Right lobe of liver (tissue), 6 donors: ENCODE data around the gene PARL. TPM values are rescaled to one million over a fixed set of nuclear protein-coding genes. Genes with fewer than 3 reads are reported as not detected.
A peak's percentile ranks its signal among the peaks of the same experiment; 100 is the strongest.

ENCODE experiments used
- ATAC-seq, 4 donors: fragments of 200-7000 bp; cut with Tn5 transposase; one replicate each; pipeline ENCODE4 v1.9.1; 2020; ENCODE audit warnings: mild to moderate bottlenecking in 4 of 4, moderate library complexity in 4 of 4
- DNase-seq, 3 donors: peaks; one replicate each; pipeline ENCODE4 v3.0.0-alpha.2; 2020
- H3K27ac ChIP-seq, 3 donors: fragments of 200-600 bp; one replicate each; pipeline ENCODE4 v1.8.0; 2022
- H3K27me3 ChIP-seq, 2 donors: fragments of 200-600 bp; one replicate each; pipeline ENCODE4 v1.8.0; 2022
- H3K36me3 ChIP-seq, 4 donors: fragments of 200-600 bp; sonication (generic) in 1 of 4; one replicate each; pipeline versions ENCODE4 v1.5.1 to v1.8.0; 2017 to 2022; ENCODE audit warnings: control low read depth in 1 of 4
- H3K4me1 ChIP-seq, 4 donors: fragments of 200-600 bp; sonication (generic) in 1 of 4; one replicate each; pipeline versions ENCODE4 v1.5.1 to v1.8.0; 2017 to 2022; ENCODE audit warnings: control low read depth in 1 of 4
- H3K4me3 ChIP-seq, 3 donors: fragments of 200-600 bp; one replicate each; pipeline ENCODE4 v1.8.0; 2022
- H3K9me3 ChIP-seq, 4 donors: fragments of 200-600 bp; sonication (generic) in 1 of 4; one replicate each; pipeline versions ENCODE4 v1.5.1 to v1.8.0; 2017 to 2022; ENCODE audit warnings: control low read depth in 1 of 4
- CTCF ChIP-seq, 4 donors: fragments of 200-600 bp in 3 of 4; fragments of 450-650 bp in 1 of 4; IDR thresholded peaks; one replicate each; pipeline versions ENCODE4 v1.5.1 to v1.8.0; 2016 to 2022; ENCODE audit warnings: antibody characterized with exemption in 4 of 4, mild to moderate bottlenecking in 2 of 4
- POLR2A ChIP-seq: fragments of 450-650 bp; IDR thresholded peaks from one replicate; pipeline ENCODE4 v1.6.1; 2017; ENCODE audit warnings: antibody characterized with exemption, mild to moderate bottlenecking
- WGBS: methylation state at CpG from one replicate; pipeline ENCODE4 v1.1.6; 2018; ENCODE audit warnings: low coverage, low lambda C conversion rate; ENCODE audit not compliant: insufficient coverage; ENCODE audit errors: missing lambda C conversion rate; 5-methylcytosine and 5-hydroxymethylcytosine counted together
- intact Hi-C, 2 donors: fragments of 100-400 bp; cut with DNase I; formaldehyde crosslinking; loops; one replicate each; pipeline versions ENCODE4 v1.11.2 to v1.14.1; 2022
- total RNA-seq, 6 experiments: library from RNA; depleted of rRNA in 2 of 6; stranded (reverse); fragments of >200 nt in 2 of 6; fragmentation: NEBNext Ultra II Directional in 3 of 6; extraction: Animal tissue kit (Norgen Biotek cat#: 25700) in 3 of 6; gene quantifications; one replicate each; pipeline versions ENCODE4 v1.1.0 to v1.2.4, GENCODE V29; 2016 to 2023
- donor health status: DM: no; HTN: yes; CAD: no.
- donor health status: DM: no; HTN: no; CAD: no.
- donor health status: DM: no; HTN: no; CAD: no.
- donor health status: DM: no; HTN: yes; CAD: no.
- donor health status: DM: no; HTN: yes; CAD: no.

Gene PARL
- total RNA-seq, 6 experiments from 2014 or later = 23.7 to 29.0 (median 26.2) TPM

DNA sequence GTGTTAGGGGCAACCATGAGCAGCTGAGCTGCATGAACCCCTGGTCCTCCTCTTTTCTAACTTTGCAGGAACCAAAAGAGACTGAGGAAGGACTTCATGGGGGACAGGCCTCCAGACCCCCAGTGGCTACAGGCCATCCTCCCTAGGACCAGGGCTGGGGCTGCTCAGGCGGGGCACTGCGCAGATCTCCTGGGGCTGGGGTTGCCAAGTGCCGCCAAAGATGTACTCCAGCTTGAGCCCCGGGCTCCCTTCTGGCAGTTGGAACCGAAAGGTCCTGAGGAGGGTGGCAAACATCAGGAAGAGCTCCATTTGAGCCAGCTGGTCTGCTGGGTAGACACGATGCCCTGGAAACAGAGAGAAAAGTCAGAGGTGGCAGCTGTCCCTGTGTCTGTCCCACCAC, 11.1 kb upstream of the PARL start:
- H3K27ac ChIP-seq = no peak overlapping the region
- H3K4me3 ChIP-seq = no peak overlapping the region
- intact Hi-C loops = loop anchor here (5.0 to 10.0 kb wide), 3 partner anchors 122 to 399 kb away; partner anchors contain the start of genes ABCC5 (in 2 of the 2) and PSMD2 (in 1 of the 2)
- no peaks in the 10 kb centered on the region for H3K36me3 ChIP-seq
- no CpG with 5 or more reads among the region's 6 CpGs for WGBS
- peaks cover 0 to 5% (median 0%) of the 10 kb centered on the region in 4 donors for H3K4me1 ChIP-seq
- no peak for DNase-seq
- TF ChIP-seq CTCF (IDR thresholded peaks at IDR 0.05) (no peak), POLR2A (no peak)
- no peaks in the 10 kb centered on the region for H3K27me3 ChIP-seq
- ATAC-seq = no peak
- no peaks in the 10 kb centered on the region for H3K9me3 ChIP-seq

- Histone ChIP-seq H3K4me3 (no peak overlapping the region), H3K4me1 (peaks cover 0 to 5% (median 0%) of the 10 kb centered on the region in 4 donors), H3K27ac (no peak overlapping the region), H3K27me3 (no peaks in the 10 kb centered on the region), H3K36me3 (no peaks in the 10 kb centered on the region), H3K9me3 (no peaks in the 10 kb centered on the region)
- 14% methylated on average over 5 of the region's 5 CpGs for WGBS
- ATAC-seq = peak; percentile 89 to 91 (median 90)
- intact Hi-C loops = loop anchor here (5.0 to 10.0 kb wide), 3 partner anchors 122 to 400 kb away; partner anchors contain the start of genes ABCC5 (in 2 of the 2) and PSMD2 (in 1 of the 2)
- no peak for DNase-seq
- no peak for TF ChIP-seq POLR2A
- TF ChIP-seq CTCF (IDR thresholded peaks at IDR 0.05) = peak; percentile 65 to 81 (median 74)
These were observed 10.6 kb upstream of the PARL start for GRCh38 chr3:183895296-183895695.

DNA sequence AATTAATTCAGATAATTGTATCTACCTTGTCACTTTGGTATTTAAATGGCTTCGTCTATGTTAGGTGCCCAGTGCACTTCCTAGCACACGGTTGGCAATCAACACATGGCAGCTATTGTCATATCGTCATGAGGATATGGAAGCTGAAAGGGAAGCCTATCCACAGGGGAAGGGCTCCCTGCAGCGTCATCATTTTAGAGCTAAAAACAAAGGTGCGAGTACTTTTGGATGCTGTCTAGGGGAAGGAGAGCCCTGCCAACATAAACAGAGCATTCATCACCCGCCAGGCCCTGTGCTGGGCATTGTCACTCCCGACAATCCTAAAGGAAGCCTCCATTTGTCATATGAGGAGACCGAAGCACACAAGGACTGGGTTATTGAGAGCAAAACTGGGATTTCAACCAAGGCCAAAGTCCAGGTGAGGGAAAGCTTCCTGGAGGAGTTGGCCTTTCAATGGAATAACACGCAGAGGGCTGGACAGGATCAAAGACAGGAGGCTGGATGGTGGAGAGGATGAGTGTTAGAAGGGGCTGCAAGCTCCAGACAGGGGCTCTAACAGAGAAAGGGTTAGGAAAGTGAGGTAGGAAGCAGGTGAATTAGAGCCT, 8.0 kb upstream of the PARL start:
- H3K36me3 ChIP-seq = no peaks in the 10 kb centered on the region
- no peaks in the 10 kb centered on the region for H3K27me3 ChIP-seq
- no peak overlapping the region for H3K27ac ChIP-seq
- intact Hi-C loops = loop anchor here (10.0 kb wide), 2 partner anchors 392 to 402 kb away; partner anchors contain the start of gene PSMD2 (in 1 of the 2)
- no peak for DNase-seq
- peaks cover 0 to 5% (median 0%) of the 10 kb centered on the region in 4 donors for H3K4me1 ChIP-seq
- WGBS = 49% methylated on average over 7 of the region's 9 CpGs
- H3K4me3 ChIP-seq = no peak overlapping the region
- peak; percentile 32 to 65 (median 61) for ATAC-seq
- no peaks in the 10 kb centered on the region for H3K9me3 ChIP-seq
- TF ChIP-seq POLR2A (no peak), CTCF (IDR thresholded peaks at IDR 0.05) (no peak)

DNA sequence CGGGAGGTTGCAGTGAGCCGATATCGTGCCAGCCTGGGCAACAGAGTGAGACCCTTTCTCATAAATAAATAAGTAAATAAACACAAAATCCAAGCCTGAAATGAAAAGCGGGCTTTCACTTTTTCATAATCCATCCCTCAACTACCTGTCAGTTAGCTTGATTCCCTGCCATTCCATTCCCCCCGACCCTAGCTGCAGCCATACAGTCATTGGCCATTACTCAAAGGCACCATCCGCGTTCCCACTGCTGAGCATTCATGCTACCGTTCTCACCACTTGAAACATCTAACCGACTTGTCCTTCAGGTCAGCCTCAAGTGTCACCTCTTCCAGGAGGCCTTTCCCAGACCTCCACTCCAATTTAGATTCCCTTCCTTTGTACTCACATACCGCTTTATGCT, 1.1 kb upstream of the PARL start:
- H3K9me3 ChIP-seq = no peaks in the 10 kb centered on the region
- no peak for TF ChIP-seq CTCF (IDR thresholded peaks at IDR 0.05)
- TF ChIP-seq POLR2A = no peak
- H3K36me3 ChIP-seq = no peaks in the 10 kb centered on the region
- H3K27ac ChIP-seq = no peak overlapping the region
- DNase-seq (no peak), ATAC-seq (no peak)
- no peak overlapping the region for H3K4me3 ChIP-seq
- peaks cover 0 to 9% (median 2%) of the 10 kb centered on the region in 4 donors for H3K4me1 ChIP-seq
- intact Hi-C loops = no loop called here
- no peaks in the 10 kb centered on the region for H3K27me3 ChIP-seq
- WGBS = 90% methylated on average over 10 of the region's 10 CpGs
